MCF 10A (cell line): Measurements from ENCODE around the gene LRIT1. TPM values are rescaled to one million over a fixed set of nuclear protein-coding genes. Genes with fewer than 3 reads are reported as not detected.

Experiments used
- BruUV-seq: library from RNA; stranded (reverse); fragments of 400-500 nt; replicated peaks from 2 replicates; lab custom pipeline; 2021; lab: Mats Ljungman, UMichigan
- CTCF ChIA-PET: fragments of 300-600 bp; sonication (Branson Sonifier 250); formaldehyde crosslinking; extraction: SDS; loops from one replicate; lab custom pipeline; 2021; ENCODE audit warnings: antibody characterized with exemption, inconsistent platforms; lab: Yijun Ruan, JAX
- POLR2A ChIA-PET: fragments of 300-600, 350-650 bp; sonication (Branson Sonifier 250); formaldehyde crosslinking; extraction: SDS; loops from one replicate; lab custom pipeline; 2020; ENCODE audit warnings: antibody characterized with exemption, inconsistent platforms; lab: Yijun Ruan, JAX
- DNase-seq: peaks from one replicate; pipeline ENCODE4 v3.0.0-alpha.2; 2018; ENCODE audit not compliant: unreplicated experiment
- H3K27ac Mint-ChIP-seq: one replicate; pipeline ENCODE4 v1.8.0; 2022; ENCODE audit warnings: mild to moderate bottlenecking, low read depth, mixed read lengths; ENCODE audit not compliant: unreplicated experiment
- H3K27me3 Mint-ChIP-seq: one replicate; pipeline ENCODE4 v1.8.0; 2022; ENCODE audit warnings: mixed read lengths; ENCODE audit not compliant: insufficient read depth, unreplicated experiment
- H3K36me3 Mint-ChIP-seq: one replicate; pipeline ENCODE4 v1.8.0; 2022; ENCODE audit warnings: mild to moderate bottlenecking, moderate library complexity, mixed read lengths; ENCODE audit not compliant: insufficient read depth, unreplicated experiment
- H3K4me1 Mint-ChIP-seq: one replicate; pipeline ENCODE4 v1.8.0; 2022; ENCODE audit warnings: mixed read lengths; ENCODE audit not compliant: insufficient read depth, unreplicated experiment
- H3K4me3 Mint-ChIP-seq: one replicate; pipeline ENCODE4 v1.8.0; 2022; ENCODE audit warnings: mild to moderate bottlenecking, moderate library complexity, mixed read lengths; ENCODE audit not compliant: unreplicated experiment
- H3K9me3 Mint-ChIP-seq: one replicate; pipeline ENCODE4 v1.8.0; 2022; ENCODE audit warnings: mixed read lengths; ENCODE audit not compliant: unreplicated experiment
- CTCF ChIP-seq: fragments of 200-600 bp; IDR thresholded peaks from one replicate; pipeline ENCODE4 v1.8.0; 2022; ENCODE audit warnings: antibody characterized with exemption, mild to moderate bottlenecking; ENCODE audit not compliant: unreplicated experiment
- intact Hi-C: fragments of 100-400 bp; cut with micrococcal nuclease; formaldehyde crosslinking; loops from 2 replicates; pipeline ENCODE4 v1.14.1; 2022
- total RNA-seq: library from RNA; stranded (reverse); gene quantifications from 2 replicates; pipeline ENCODE4 v1.2.3, GENCODE V29; 2022

Gene LRIT1
- total RNA-seq, 1 experiment from 2014 or later: not detected

- H3K4me1 Mint-ChIP-seq: peaks cover 4% of the 10 kb centered on the region
- ChIA-PET CTCF (interaction anchor here (1.3 kb wide), 2 partner anchors 8 to 23 kb away, joined by 3 to 7 read pairs; no protein-coding TSS in a partner anchor), POLR2A (no interaction called here)
- no peak overlapping the region for H3K4me3 Mint-ChIP-seq
- no peak for DNase-seq
- H3K27ac Mint-ChIP-seq: no peak overlapping the region
- H3K9me3 Mint-ChIP-seq: no peaks in the 10 kb centered on the region
- peaks cover 4% of the 10 kb centered on the region for H3K27me3 Mint-ChIP-seq
- no peak for TF ChIP-seq CTCF
- no peaks in the 10 kb centered on the region for H3K36me3 Mint-ChIP-seq
- intact Hi-C loops: no loop called here
- no TSS peak for BruUV-seq
These were observed 7.4 kb downstream of the LRIT1 start for GRCh38 chr10:84233940-84234339.

GRCh38 chr10:84232376-84232775 is 9.0 kb downstream of the LRIT1 start:
- Mint-ChIP-seq H3K27me3 (peaks cover 16% of the 10 kb centered on the region), H3K9me3 (no peaks in the 10 kb centered on the region), H3K4me1 (peaks cover 4% of the 10 kb centered on the region), H3K4me3 (no peak overlapping the region), H3K36me3 (no peaks in the 10 kb centered on the region), H3K27ac (no peak overlapping the region)
- ChIA-PET CTCF (interaction anchor here (0.8 to 1.0 kb wide), 2 partner anchors 84 to 1386 kb away, joined by 3 to 4 read pairs; no protein-coding TSS in a partner anchor), POLR2A (no interaction called here)
- no peak for DNase-seq
- BruUV-seq: no TSS peak
- intact Hi-C loops: no loop called here
- no peak for TF ChIP-seq CTCF

GRCh38 chr10:84230359-84230758 is 11.0 kb downstream of the LRIT1 start:
- Mint-ChIP-seq H3K27ac (no peak overlapping the region), H3K4me1 (peaks cover 4% of the 10 kb centered on the region), H3K9me3 (no peaks in the 10 kb centered on the region), H3K27me3 (peaks cover 35% of the 10 kb centered on the region), H3K4me3 (no peak overlapping the region), H3K36me3 (no peaks in the 10 kb centered on the region)
- no peak for DNase-seq
- ChIA-PET CTCF (no interaction called here), POLR2A (interaction anchor here (0.9 kb wide), 1 partner anchor 15 kb away, joined by 3 read pairs; no protein-coding TSS in a partner anchor)
- intact Hi-C loops: no loop called here
- no TSS peak for BruUV-seq
- TF ChIP-seq CTCF: no peak

- intact Hi-C loops: no loop called here
- ChIA-PET POLR2A (no interaction called here), CTCF (interaction anchor here (1.5 kb wide), 1 partner anchor 14 kb away, joined by 3 read pairs; no protein-coding TSS in a partner anchor)
- Mint-ChIP-seq H3K4me3 (no peak overlapping the region), H3K9me3 (no peaks in the 10 kb centered on the region), H3K27me3 (peaks cover 39% of the 10 kb centered on the region), H3K4me1 (peaks cover 4% of the 10 kb centered on the region), H3K27ac (no peak overlapping the region), H3K36me3 (no peaks in the 10 kb centered on the region)
- no peak for TF ChIP-seq CTCF
- no TSS peak for BruUV-seq
- no peak for DNase-seq
These were observed 13.5 kb downstream of the LRIT1 start for GRCh38 chr10:84227810-84228209.
